A549 (cell line): Measurements from ENCODE around the gene RSRC1.

Experiments
- BHLHE40 ChIP-seq: IDR thresholded peaks from 2 replicates; pipeline ENCODE4 v1.6.1; 2012; ENCODE audit warnings: low read depth, low read length, inconsistent platforms
- CTCF ChIP-seq: fragments of >200 bp; sonication (Bioruptor Twin); formaldehyde crosslinking; IDR thresholded peaks from 3 replicates; pipeline ENCODE4 v1.5.1; 2016
- EP300 ChIP-seq, 2 experiments: fragments of >200 bp; sonication (Bioruptor Twin); formaldehyde crosslinking; IDR thresholded peaks; 2 replicates in 1 of 2; 3 replicates in 1 of 2; pipeline ENCODE4 v1.6.1; 2016 to 2017
- FOSL2 ChIP-seq, 2 experiments: fragments of 450-650 bp in 1 of 2; fragments of >200 bp in 1 of 2; sonication (Bioruptor Twin) in 1 of 2; formaldehyde crosslinking; IDR thresholded peaks; 2 replicates each; pipeline versions ENCODE4 v1.5.0 to v1.6.1; 2016 to 2020; ENCODE audit warnings: mild to moderate bottlenecking in 1 of 2, moderate library complexity in 1 of 2
- HDAC2 ChIP-seq: fragments of 200-600 bp; sonication (generic); IDR thresholded peaks from 2 replicates; pipeline ENCODE4 v1.6.1; 2016
- POLR2A ChIP-seq: IDR thresholded peaks from 2 replicates; pipeline ENCODE4 v1.6.1; 2012; ENCODE audit warnings: mild to moderate bottlenecking, low read length
- RFX5 ChIP-seq: fragments of 450-650 bp; IDR thresholded peaks from 2 replicates; pipeline ENCODE4 v1.7.1; 2014; ENCODE audit warnings: antibody characterized with exemption, mild to moderate bottlenecking, moderate library complexity
- RNF2 ChIP-seq: fragments of 200-600 bp; sonication (generic); IDR thresholded peaks from 2 replicates; pipeline ENCODE4 v1.6.1; 2016; ENCODE audit warnings: low read depth, mild to moderate bottlenecking, antibody characterized with exemption, moderate library complexity, borderline replicate concordance
- ZNF302 ChIP-seq: fragments of 250-450 bp; sonication (Bioruptor Pico); IDR thresholded peaks from 2 replicates; pipeline ENCODE4 v1.9.0; 2021; ENCODE audit warnings: inconsistent platforms, mild to moderate bottlenecking, moderate library complexity

- TF ChIP-seq CTCF, result no peak
- TF ChIP-seq FOSL2 (IDR thresholded peaks at IDR 0.05), result no peak
- TF ChIP-seq FOSL2 (CRISPR knock-in tag; IDR thresholded peaks at IDR 0.05), result no peak
- no peak for TF ChIP-seq RFX5
- TF ChIP-seq POLR2A, result no peak
- no peak for TF ChIP-seq ZNF302 (CRISPR knock-in tag)
- TF ChIP-seq HDAC2, result no peak
- no peak for TF ChIP-seq EP300 (IDR thresholded peaks at IDR 0.05)
- TF ChIP-seq BHLHE40, result no peak
- no peak for TF ChIP-seq RNF2
Observed at GRCh38 chr3:158453004-158453403, 343.1 kb downstream of the RSRC1 start.
